ENCODE data around the gene CLDND2.
"Not testable (repeated sequence)": the region's sequence is repeated elsewhere in the genome, so short reads cannot be mapped to it uniquely, and the experiment has no call there.

Gene CLDND2, protein sequence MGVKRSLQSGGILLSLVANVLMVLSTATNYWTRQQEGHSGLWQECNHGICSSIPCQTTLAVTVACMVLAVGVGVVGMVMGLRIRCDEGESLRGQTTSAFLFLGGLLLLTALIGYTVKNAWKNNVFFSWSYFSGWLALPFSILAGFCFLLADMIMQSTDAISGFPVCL

DNA sequence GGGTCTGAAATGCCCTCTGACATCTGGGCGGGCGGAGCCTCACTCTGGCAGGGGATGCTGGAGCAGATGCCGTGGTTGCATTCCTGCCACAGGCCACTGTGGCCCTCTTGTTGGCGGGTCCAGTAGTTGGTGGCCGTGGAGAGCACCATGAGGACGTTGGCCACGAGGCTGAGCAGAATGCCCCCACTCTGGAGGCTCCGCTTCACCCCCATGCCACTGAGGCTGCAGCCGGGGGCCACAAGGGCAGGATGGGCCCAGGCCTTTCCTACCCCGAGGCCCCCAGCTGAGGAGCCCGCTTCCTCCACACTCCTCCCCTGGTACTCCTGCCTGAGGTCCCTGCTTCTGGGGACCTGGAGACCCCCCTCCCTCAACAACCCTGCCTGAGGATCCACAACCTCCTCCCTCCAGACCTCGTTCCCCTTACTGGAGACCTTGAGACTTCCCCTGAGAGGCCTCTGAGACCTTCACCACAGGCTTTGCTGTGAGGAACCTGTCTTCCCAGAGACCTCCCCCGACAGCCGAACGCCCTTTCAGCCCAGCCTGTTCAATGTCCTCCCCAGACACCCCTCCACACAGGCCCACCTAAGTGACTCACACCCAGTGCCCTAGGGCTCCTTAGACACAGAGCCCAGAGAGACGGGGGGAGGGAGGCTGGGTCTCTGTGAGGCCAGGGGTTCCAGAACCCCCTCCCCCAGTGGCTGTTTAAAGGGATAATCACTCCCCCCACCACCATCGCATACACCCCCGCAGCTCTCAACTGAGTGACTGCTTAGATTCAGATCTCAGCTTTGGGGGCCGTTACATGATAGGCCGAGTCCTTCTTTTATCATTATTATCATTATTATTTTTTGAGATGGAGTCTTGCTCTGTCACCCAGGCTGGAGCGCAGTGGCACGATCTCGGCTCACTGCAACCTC, at the start of gene CLDND2:
Gene CLDND2 (minus strand): TSS at position 638 of the 917 bp plus-strand sequence. CDS start 426 bp downstream, at position 212.
- Histone ChIP-seq H3K36me3 (ENCODE audit: low read length) (no peaks in the 10 kb centered on the region), H3K27ac (ENCODE audit: low read depth, low read length) (peak within 1 kb of the TSS; percentile 54), H3K4me2 (ENCODE audit: low read depth, low read length, poor library complexity, severe bottlenecking) (peak within 1 kb of the TSS; percentile 69), H3K9me3 (ENCODE audit: insufficient read depth, low read length) (no peaks in the 10 kb centered on the region), H3K4me3 (ENCODE audit: insufficient read depth, low read length, poor library complexity, severe bottlenecking) (peak within 1 kb of the TSS; percentile 76), H4K20me1 (ENCODE audit: low read depth, low read length) (no peaks in the 10 kb centered on the region), H3K79me2 (ENCODE audit: insufficient read depth, low read length) (peaks cover 16% of the 10 kb centered on the region; the same call in 1 of the 2 replicates), H3F3A (ENCODE audit: insufficient read depth) (peaks cover 4% of the 10 kb centered on the region; the same call in 1 of the 2 replicates), H2AFZ (ENCODE audit: low read depth, low read length, severe bottlenecking) (peak within 1 kb of the TSS; percentile 89), H3K27me3 (ENCODE audit: low read length) (no peaks in the 10 kb centered on the region), H3K9me2 (replicated peaks; ENCODE audit: insufficient read depth, low read length) (no peaks in the 10 kb centered on the region), H3K9ac (ENCODE audit: low read length) (peak within 1 kb of the TSS; percentile 97)
- TF ChIP-seq EZH2phosphoT487 (conservative IDR thresholded peaks at IDR 0.05; ENCODE audit: low read length): no peak
- TF ChIP-seq, protein P1, sequence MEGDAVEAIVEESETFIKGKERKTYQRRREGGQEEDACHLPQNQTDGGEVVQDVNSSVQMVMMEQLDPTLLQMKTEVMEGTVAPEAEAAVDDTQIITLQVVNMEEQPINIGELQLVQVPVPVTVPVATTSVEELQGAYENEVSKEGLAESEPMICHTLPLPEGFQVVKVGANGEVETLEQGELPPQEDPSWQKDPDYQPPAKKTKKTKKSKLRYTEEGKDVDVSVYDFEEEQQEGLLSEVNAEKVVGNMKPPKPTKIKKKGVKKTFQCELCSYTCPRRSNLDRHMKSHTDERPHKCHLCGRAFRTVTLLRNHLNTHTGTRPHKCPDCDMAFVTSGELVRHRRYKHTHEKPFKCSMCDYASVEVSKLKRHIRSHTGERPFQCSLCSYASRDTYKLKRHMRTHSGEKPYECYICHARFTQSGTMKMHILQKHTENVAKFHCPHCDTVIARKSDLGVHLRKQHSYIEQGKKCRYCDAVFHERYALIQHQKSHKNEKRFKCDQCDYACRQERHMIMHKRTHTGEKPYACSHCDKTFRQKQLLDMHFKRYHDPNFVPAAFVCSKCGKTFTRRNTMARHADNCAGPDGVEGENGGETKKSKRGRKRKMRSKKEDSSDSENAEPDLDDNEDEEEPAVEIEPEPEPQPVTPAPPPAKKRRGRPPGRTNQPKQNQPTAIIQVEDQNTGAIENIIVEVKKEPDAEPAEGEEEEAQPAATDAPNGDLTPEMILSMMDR (IDR thresholded peaks at IDR 0.05; ENCODE audit: insufficient read depth, low read length, poor library complexity, severe bottlenecking): no peak

DNA sequence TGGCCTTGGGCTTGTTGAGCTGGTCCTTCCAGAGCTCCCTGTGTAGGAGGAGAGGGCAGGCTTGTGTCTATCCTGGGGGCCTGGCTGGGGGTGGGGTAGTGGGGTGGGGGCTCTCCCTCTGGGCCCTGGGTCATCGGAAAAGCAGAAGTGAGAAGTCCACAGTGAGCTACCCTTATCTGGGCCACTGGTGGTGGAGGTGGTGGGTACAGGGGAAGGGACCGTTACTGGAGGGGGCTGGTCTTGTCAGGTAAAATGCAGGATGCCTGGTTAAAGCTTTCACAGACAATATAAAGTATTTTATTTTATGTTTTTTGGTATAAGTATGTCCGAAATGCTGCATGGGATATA, 49.0 kb upstream of the CLDND2 start:
- Histone ChIP-seq H3K79me2 (ENCODE audit: insufficient read depth, low read length) (no peaks in the 10 kb centered on the region), H3K27ac (ENCODE audit: low read depth, low read length) (0 out of 2 replicates have a peak overlapping the region, but pooled peaks have one; percentile 32), H3K4me3 (ENCODE audit: insufficient read depth, low read length, poor library complexity, severe bottlenecking) (no peak overlapping the region), H2AFZ (ENCODE audit: low read depth, low read length, severe bottlenecking) (peak overlapping the region; percentile 85), H3F3A (ENCODE audit: insufficient read depth) (no peaks in the 10 kb centered on the region), H3K36me3 (ENCODE audit: low read length) (no peaks in the 10 kb centered on the region), H3K9me3 (ENCODE audit: insufficient read depth, low read length) (no peaks in the 10 kb centered on the region), H3K9me2 (replicated peaks; ENCODE audit: insufficient read depth, low read length) (no peaks in the 10 kb centered on the region), H3K9ac (ENCODE audit: low read length) (peak overlapping the region; percentile 38), H4K20me1 (ENCODE audit: low read depth, low read length) (no peaks in the 10 kb centered on the region), H3K4me2 (ENCODE audit: low read depth, low read length, poor library complexity, severe bottlenecking) (peak overlapping the region; percentile 24), H3K27me3 (ENCODE audit: low read length) (no peaks in the 10 kb centered on the region)
- no peak for TF ChIP-seq EZH2phosphoT487 (conservative IDR thresholded peaks at IDR 0.05; ENCODE audit: low read length)
- TF ChIP-seq, protein P1 (IDR thresholded peaks at IDR 0.05; ENCODE audit: insufficient read depth, low read length, poor library complexity, severe bottlenecking): no peak

DNA sequence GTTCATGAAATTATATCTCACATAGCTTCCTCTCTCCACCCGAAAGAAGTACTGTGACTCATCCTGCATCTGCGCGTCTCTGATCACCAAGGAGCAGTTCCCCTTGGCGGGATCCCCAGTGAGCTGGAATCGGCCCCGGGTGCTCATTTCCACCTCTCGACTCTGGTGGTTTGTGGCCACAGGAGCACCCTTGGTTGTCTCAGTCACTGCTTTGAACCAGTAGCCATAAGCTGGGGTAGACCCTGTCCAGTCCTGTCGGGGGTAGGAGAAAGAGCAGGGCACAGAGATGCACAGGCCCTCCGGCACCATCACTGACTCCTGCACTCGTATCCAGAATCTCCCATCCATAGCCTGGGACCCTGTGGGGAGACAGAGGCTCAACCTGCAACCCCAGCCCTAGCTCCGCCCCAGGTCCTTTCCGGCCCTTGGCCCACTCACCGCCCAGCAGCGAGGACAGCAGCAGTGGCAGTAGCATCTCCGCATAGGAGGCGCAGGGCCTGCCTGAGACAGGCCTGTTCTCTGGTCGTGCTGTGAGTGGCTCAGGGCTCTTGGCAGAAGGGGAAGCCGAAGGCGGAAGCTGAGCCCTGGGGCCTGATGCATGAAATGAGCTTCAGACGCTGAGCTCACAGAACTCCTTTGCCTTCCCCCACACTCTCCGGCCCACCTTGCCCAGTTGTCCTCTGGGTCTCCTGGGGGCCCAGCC, 48.5 kb upstream of the CLDND2 start, which contains the start of gene SIGLEC10:
Gene SIGLEC10 (minus strand): TSS at position 536 of the 703 bp plus-strand sequence. CDS start 61 bp downstream, at position 475.
- no peak for TF ChIP-seq EZH2phosphoT487 (conservative IDR thresholded peaks at IDR 0.05; ENCODE audit: low read length)
- TF ChIP-seq, protein P1 (IDR thresholded peaks at IDR 0.05; ENCODE audit: insufficient read depth, low read length, poor library complexity, severe bottlenecking): no peak
- Histone ChIP-seq H3K27ac (ENCODE audit: low read depth, low read length) (0 out of 2 replicates have a peak within 1 kb of the TSS, but pooled peaks have one; percentile 32), H3K4me2 (ENCODE audit: low read depth, low read length, poor library complexity, severe bottlenecking) (peak within 1 kb of the TSS; percentile 24)

DNA sequence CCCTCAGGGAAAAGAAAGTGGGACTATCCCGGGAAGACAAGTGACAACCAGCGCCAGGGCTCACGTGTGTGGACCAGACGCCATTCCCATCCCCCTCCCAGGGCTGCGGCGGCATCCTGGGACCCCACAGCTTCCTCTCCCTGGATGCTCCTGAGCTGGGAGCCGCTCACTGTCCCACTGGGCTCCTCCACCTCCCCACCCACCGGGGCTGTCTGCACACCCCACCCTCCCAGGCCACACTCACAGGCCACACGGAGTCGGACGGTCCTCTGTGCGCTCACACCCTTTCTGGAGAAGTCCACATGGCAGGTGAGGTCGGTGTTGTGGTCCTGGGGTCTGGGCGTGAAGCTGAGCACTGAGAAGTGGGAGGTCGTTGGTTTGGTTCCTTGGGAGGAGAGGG, 47.6 kb upstream of the CLDND2 start:
- not testable (repeated sequence) for H3K4me2 ChIP-seq (ENCODE audit: low read depth, low read length, poor library complexity, severe bottlenecking); H3K4me3 ChIP-seq (ENCODE audit: insufficient read depth, low read length, poor library complexity, severe bottlenecking); H3K27ac ChIP-seq (ENCODE audit: low read depth, low read length); H4K20me1 ChIP-seq (ENCODE audit: low read depth, low read length); H3K36me3 ChIP-seq (ENCODE audit: low read length); H3K79me2 ChIP-seq (ENCODE audit: insufficient read depth, low read length); H3K9me3 ChIP-seq (ENCODE audit: insufficient read depth, low read length); H3K9me2 ChIP-seq (replicated peaks; ENCODE audit: insufficient read depth, low read length); H2AFZ ChIP-seq (ENCODE audit: low read depth, low read length, severe bottlenecking); H3K9ac ChIP-seq (ENCODE audit: low read length); H3F3A ChIP-seq (ENCODE audit: insufficient read depth); H3K27me3 ChIP-seq (ENCODE audit: low read length)

More for the DNA sequence above, 48.5 kb upstream of the CLDND2 start, which contains the start of gene SIGLEC10:
- Histone ChIP-seq H3K4me3 (ENCODE audit: insufficient read depth, low read length, poor library complexity, severe bottlenecking) (no peak within 1 kb of the TSS), H3K9ac (ENCODE audit: low read length) (peak within 1 kb of the TSS; percentile 38), H3K27me3 (ENCODE audit: low read length) (no peaks in the 10 kb centered on the region), H3K9me2 (replicated peaks; ENCODE audit: insufficient read depth, low read length) (no peaks in the 10 kb centered on the region), H4K20me1 (ENCODE audit: low read depth, low read length) (no peaks in the 10 kb centered on the region), H3K79me2 (ENCODE audit: insufficient read depth, low read length) (no peaks in the 10 kb centered on the region), H2AFZ (ENCODE audit: low read depth, low read length, severe bottlenecking) (peak within 1 kb of the TSS; percentile 85), H3K36me3 (ENCODE audit: low read length) (no peaks in the 10 kb centered on the region), H3K9me3 (ENCODE audit: insufficient read depth, low read length) (no peaks in the 10 kb centered on the region), H3F3A (ENCODE audit: insufficient read depth) (no peaks in the 10 kb centered on the region)
